NT2/D1 (cell line): ENCODE data around the gene TUBA4A.

Source experiments
- YY1 ChIP-seq: IDR thresholded peaks from 2 replicates; pipeline ENCODE4 v1.6.1; 2011; ENCODE audit not compliant: insufficient read length, insufficient read depth
- ZNF274 ChIP-seq: IDR thresholded peaks from 2 replicates; pipeline ENCODE4 v1.6.1; 2011; ENCODE audit warnings: mild to moderate bottlenecking, low read depth, low read length

DNA sequence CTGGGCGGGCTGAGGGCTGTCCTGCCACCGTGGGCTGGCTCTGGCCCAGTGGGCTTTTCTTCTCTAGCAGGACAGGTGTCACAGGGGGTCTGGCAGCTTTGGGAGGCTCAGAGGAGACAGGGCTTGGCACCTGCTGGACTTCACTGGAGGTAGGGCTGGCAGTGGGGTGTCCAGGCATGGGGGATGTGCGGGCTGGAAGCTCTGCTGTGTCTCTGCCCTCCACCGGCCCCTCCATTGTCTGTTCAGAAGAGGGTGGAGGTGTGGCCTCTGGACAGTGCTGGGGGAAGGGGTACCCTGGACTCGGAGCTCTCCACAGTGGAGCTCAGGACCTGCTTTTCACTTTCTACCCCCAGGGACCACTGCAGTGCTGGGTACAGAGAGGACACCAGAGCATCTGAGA lies 46.3 kb upstream of the TUBA4A start:
- no peak for TF ChIP-seq YY1
- TF ChIP-seq ZNF274 = no peak
